ENCODE results near the gene ZEB2.

- no peak for TF ChIP-seq POLR2AphosphoS5 (IDR thresholded peaks at IDR 0.05; ENCODE audit: insufficient read depth, low read depth, low read length)
- no peak for TF ChIP-seq POLR2A (IDR thresholded peaks at IDR 0.05; ENCODE audit: low read depth, low read length)
- TF ChIP-seq, protein P1, sequence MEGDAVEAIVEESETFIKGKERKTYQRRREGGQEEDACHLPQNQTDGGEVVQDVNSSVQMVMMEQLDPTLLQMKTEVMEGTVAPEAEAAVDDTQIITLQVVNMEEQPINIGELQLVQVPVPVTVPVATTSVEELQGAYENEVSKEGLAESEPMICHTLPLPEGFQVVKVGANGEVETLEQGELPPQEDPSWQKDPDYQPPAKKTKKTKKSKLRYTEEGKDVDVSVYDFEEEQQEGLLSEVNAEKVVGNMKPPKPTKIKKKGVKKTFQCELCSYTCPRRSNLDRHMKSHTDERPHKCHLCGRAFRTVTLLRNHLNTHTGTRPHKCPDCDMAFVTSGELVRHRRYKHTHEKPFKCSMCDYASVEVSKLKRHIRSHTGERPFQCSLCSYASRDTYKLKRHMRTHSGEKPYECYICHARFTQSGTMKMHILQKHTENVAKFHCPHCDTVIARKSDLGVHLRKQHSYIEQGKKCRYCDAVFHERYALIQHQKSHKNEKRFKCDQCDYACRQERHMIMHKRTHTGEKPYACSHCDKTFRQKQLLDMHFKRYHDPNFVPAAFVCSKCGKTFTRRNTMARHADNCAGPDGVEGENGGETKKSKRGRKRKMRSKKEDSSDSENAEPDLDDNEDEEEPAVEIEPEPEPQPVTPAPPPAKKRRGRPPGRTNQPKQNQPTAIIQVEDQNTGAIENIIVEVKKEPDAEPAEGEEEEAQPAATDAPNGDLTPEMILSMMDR (IDR thresholded peaks at IDR 0.05; ENCODE audit: extremely low read depth in 1 of 2, insufficient read depth in 1 of 2, low read depth in 1 of 2, low read length in 2 of 2) = no peak
- TF ChIP-seq EZH2 (IDR thresholded peaks at IDR 0.05; ENCODE audit: borderline replicate concordance, low read depth, low read length, severe bottlenecking) = no peak
Observed at GRCh38 chr2:144541396-144541795, 21.5 kb upstream of the ZEB2 start.

Data from endothelial cell of umbilical vein (primary cell).